ENCODE results near the gene SPECC1.
"Not testable (repeated sequence)": the region's sequence is repeated elsewhere in the genome, so short reads cannot be mapped to it uniquely, and the experiment has no call there.

SPECC1 gene

DNA sequence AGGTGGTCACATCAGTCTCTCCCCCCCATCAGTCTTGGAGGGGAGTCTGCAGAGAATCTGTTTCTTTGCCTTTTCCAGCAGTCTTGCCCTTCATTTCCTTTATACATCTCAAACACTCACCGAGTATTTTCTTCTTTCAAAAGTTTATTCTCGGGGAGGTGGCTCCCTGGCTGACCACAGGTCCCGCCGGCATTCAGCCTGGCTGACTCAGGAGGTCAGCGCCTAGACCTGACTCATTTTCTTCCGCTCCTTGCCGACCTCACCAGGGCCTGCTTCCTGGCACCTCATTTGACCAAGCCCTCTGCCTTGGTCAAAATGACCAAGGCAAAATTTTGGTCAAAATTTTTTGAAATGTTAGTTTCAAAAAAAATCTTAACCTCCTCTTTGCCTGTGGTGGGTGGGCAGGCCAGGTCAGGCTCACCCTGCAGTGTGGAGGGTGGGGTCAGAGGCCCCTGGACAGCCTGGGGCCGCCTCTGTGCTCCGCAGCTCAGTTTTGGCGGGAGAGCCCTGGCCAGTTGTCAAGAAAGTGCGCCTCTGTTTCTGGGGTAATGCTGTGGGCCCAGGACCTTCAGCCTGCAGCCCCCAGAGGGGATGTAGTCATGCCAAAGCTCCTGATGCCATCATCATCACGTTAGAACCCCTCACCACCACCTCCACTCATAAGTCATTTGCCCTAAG lies 165.6 kb downstream of the SPECC1 start:
- DNase-seq (ENCODE audit: low spot score), result no peak

DNA sequence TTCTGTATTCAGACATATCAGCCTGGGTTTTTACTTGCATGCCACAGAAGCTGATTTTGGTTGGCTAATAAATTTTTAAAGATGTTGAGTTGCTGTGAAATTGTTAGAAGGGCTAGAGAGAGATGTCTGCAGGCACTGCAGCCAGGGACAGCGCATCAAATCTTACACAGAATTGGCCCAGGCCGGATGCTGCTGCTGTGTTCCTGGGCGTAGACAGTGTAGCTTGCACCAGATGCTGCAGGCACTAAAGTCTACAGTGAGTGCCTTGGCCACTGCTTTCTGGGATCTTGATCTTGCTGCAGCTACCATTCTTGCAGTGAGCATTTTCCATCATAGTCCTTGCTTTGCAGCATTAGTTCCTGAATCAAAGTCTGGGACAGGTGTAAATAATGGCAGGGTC lies 169.9 kb downstream of the SPECC1 start:
- no peak for DNase-seq (ENCODE audit: low spot score)

- no peak for DNase-seq (ENCODE audit: low spot score)
These were observed 171.5 kb downstream of the SPECC1 start for GRCh38 chr17:20180661-20181060.

- DNase-seq (ENCODE audit: low spot score), result no peak
These were observed 175.0 kb downstream of the SPECC1 start for GRCh38 chr17:20184181-20184580.

- DNase-seq (ENCODE audit: low spot score), result no peak
These were observed 175.9 kb downstream of the SPECC1 start for GRCh38 chr17:20184977-20185619.

GRCh38 chr17:20187049-20187448 lies 177.9 kb downstream of the SPECC1 start:
- no peak for DNase-seq (ENCODE audit: low spot score)

DNA sequence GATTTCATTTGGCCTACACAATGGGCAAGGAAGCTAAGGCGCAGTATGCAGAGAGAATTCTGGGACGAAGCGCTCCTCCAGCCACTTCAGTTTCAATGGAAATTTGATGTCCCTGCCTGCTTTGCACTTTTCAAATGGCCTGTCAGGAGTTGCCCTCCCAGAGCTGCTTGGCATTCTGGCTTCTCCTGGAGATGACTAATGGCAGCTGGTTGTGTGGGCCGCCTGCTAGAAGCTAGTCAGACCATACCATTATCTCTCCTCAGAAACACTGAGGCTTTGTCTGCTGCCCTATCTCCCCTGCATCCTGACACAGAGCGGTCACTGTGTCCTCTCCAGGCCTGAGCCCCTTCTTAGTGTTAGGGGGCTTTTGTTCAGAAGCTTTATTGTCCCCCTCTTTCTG lies 180.1 kb downstream of the SPECC1 start:
- DNase-seq (ENCODE audit: low spot score), result no peak

GRCh38 chr17:20189979-20190378 lies 180.8 kb downstream of the SPECC1 start:
- DNase-seq (ENCODE audit: low spot score), result no peak

GRCh38 chr17:20190605-20191004 lies 181.4 kb downstream of the SPECC1 start:
- no peak for DNase-seq (ENCODE audit: low spot score)

DNA sequence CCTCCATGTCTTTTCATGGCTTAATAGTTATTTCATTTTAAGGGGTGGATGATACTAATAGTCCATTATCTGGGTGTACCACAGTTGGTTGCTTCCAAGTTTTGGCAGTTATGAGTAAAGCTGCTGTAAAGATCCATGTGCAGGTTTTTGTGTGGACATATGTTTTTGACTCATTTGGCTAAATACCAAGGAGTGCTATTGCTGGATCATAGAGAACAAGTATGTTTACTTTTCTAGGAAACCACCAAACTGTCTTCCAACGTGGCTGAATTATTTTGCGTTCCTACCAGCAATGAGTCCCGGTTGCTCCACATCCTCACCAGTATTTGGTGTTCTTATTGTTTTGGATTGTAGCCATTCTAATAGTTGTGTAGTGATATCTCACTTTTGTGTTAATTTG lies 181.9 kb downstream of the SPECC1 start:
- no peak for DNase-seq (ENCODE audit: low spot score)

GRCh38 chr17:20196286-20196685 lies 187.1 kb downstream of the SPECC1 start:
- not testable (repeated sequence) for DNase-seq (ENCODE audit: low spot score)

DNA sequence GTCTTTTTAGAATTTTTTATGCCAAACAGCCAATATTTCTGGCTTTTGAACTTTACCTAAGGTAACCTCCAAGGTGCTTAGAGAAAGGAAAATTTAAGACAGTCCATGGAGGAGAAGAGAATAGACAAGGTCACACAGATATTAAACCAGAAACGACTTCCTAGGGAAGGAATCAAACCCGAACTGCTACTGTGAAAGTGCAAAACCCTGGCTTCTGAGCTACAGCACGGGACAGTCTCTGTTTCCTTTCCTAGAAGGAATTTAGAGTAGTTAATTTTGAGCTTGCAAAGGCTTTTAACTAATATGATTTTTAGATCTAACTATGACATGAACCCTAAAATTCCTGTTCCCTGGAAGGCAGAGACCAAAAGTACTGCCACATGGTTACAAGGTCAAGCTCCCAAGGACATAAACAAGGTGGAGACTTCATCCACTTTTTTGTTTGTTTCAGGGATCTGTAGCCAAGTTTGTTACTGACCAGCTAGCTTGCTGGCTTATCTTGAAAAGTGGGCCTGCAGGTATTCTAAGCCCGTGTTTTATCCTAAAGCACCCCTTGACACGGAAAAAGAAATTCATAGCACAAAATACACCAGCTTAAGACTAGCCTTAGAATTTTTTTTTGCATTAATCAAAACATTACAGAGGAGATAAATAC lies 188.2 kb downstream of the SPECC1 start:
- no peak for DNase-seq (ENCODE audit: low spot score)

DNA sequence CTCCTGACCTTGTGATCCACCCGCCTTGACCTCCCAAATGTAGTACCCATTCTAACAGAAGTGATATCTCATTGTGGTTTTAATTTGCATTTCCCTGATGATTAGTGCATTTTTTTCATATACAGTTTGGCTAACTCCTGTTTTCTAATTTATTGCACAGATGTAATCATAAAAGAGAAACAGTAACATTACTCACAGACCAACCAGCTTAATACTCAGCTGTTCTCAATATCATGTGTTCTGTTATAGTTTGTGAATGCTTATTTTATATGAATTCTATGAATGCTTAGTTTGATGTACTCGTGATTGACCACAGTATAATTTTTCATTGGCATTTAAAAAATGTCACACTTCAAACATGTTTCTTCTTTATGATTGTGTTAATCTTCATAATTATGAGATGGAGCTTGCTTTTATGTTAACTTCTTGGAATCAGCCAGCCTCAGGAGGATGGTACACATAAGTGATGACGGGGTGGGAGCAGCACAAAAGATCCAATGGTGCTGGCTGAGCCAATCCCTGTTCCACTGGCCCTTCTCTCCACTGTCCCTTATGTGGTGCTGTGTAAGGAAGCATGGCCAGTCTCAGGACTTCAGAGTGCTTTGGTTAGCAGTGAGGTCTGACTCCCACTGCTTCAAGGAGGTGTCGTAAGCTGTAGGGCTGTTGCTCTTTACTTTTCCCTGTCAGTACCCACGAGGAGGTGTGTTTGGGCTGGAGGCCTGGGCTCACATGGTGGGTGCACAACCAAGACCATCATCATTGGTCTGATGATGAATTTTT lies 191.0 kb downstream of the SPECC1 start:
- no peak for DNase-seq (ENCODE audit: low spot score)

- no peak for DNase-seq (ENCODE audit: low spot score)
These were observed 191.8 kb downstream of the SPECC1 start for GRCh38 chr17:20200865-20201458.

DNA sequence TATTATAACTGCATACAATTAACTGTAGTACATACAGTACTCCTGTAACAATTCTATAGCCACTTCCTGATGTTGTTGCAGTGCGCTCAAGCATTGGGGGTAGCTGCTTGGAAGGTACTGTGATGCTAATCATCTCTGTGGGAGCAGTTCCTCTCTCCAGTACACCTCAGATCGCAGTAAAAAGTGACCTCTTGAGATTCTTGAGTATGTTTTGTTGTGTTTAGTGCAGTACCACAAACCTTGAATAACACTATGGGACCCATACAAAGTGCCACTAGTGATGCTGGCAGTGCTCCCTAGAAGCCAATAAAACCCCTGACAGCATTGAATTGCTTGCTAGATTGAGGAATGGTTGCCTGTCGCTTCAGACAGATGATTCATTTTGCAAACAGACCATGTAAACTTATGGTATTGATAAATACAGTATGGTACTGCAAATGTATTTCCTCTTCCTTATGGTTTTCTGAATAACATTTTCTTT lies 193.0 kb downstream of the SPECC1 start:
- DNase-seq (ENCODE audit: low spot score), result no peak

DNA sequence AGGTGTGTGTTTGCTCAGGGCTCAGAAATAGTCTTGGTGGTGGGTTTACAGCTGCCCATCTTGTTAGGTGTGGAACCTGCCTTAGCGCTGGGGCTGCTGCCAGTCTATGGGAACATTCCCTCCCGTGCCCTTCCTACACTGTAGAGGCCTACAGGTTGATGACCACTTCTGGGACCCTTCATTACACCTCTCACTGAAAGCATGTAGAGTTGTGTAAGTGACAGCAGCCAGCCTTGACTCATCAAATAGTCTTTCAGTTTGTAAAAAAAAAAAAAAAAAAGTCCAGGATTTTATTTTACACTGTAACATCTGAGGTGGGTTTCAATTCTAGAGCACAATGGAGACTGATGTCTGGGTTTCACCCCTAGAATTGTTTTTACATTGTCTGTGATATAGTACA lies 193.9 kb downstream of the SPECC1 start:
- DNase-seq (ENCODE audit: low spot score), result no peak

- DNase-seq (ENCODE audit: low spot score), result no peak
These were observed 194.7 kb downstream of the SPECC1 start for GRCh38 chr17:20203761-20204263.

DNA sequence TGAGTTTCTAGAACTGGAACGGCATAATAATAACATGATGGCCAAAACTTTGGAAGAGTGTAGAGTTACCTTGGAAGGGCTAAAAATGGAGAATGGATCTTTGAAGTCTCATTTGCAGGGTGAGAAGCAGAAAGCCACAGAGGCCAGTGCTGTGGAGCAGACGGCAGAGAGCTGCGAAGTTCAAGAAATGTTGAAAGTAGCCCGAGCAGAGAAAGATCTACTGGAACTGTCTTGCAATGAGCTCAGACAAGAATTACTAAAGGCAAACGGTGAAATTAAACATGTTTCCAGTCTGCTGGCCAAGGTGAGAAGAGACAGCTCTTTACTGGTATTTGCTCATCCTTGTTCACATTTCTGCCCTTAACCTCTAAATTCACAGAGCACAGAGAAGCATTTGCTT lies 196.4 kb downstream of the SPECC1 start:
- no peak for DNase-seq (ENCODE audit: low spot score)

DNA sequence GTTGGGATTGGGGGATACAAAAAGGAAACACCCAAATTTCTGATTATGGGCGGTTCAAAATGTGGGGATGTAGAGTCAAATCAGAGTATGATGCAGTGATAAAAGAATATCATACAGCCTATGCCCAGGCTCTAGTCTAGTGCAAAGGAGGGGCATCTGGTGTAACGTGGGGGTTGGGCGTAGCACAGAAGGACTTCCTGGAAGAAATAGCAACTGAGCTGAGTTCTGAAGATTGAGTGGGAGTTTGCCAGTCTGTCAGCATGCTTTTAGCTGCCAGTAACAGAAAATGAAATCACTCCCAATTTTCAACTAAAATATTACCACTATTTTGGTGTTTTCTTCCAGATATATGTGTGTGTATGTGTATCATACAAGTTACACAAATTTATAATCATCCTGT lies 196.9 kb downstream of the SPECC1 start:
- no peak for DNase-seq (ENCODE audit: low spot score)

- DNase-seq (ENCODE audit: low spot score), result no peak
These were observed 197.4 kb downstream of the SPECC1 start for GRCh38 chr17:20206591-20206990.

- DNase-seq (ENCODE audit: low spot score), result no peak
These were observed 198.3 kb downstream of the SPECC1 start for GRCh38 chr17:20207262-20207985.

All from kidney capillary endothelial cell (primary cell).